Stimulated activated CD4-positive, alpha-beta T cell treated with anti-CD3 and anti-CD28 coated beads, TNF-alpha, amount 100 ng/mL, for 4 hours (primary cell): Measurements from ENCODE around the gene GNL2.
"Not testable (repeated sequence)": the region's sequence is repeated elsewhere in the genome, so short reads cannot be mapped to it uniquely, and the experiment has no call there.

ENCODE experiments used
- DNase-seq, 3 experiments: peaks; one replicate each; pipeline ENCODE4 v3.0.0-alpha.2; 2020; ENCODE audit warnings: low read depth in 3 of 3

Gene GNL2

GRCh38 chr1:37606481-37607263 lies 10.9 kb upstream of the GNL2 start:
- DNase-seq: no peak

- DNase-seq: no peak
Observed at GRCh38 chr1:37605806-37606474, 10.2 kb upstream of the GNL2 start.

GRCh38 chr1:37605061-37605650 lies 9.4 kb upstream of the GNL2 start:
- no peak for DNase-seq

GRCh38 chr1:37602750-37603694 lies 7.3 kb upstream of the GNL2 start:
- DNase-seq: no peak

GRCh38 chr1:37601441-37601840 lies 5.7 kb upstream of the GNL2 start:
- no peak for DNase-seq

GRCh38 chr1:37599940-37600339 lies 4.2 kb upstream of the GNL2 start:
- no peak for DNase-seq

GRCh38 chr1:37596182-37596667 lies 488 bp upstream of the GNL2 start:
- DNase-seq: no peak

- no peak for DNase-seq
Observed at GRCh38 chr1:37593726-37594125, 2.0 kb downstream of the GNL2 start.

- no peak for DNase-seq
Observed at GRCh38 chr1:37588939-37589338, 6.8 kb downstream of the GNL2 start.

- DNase-seq: not testable (repeated sequence)
Observed at GRCh38 chr1:37584544-37584943, 11.2 kb downstream of the GNL2 start.

GRCh38 chr1:37575692-37576091 lies 20.0 kb downstream of the GNL2 start:
- no peak for DNase-seq

GRCh38 chr1:37574834-37575480 lies 20.8 kb downstream of the GNL2 start:
- DNase-seq: no peak

- no peak for DNase-seq
Observed at GRCh38 chr1:37570528-37571334, 25.0 kb downstream of the GNL2 start.

- no peak for DNase-seq
Observed at GRCh38 chr1:37567023-37567422, 28.7 kb downstream of the GNL2 start.

GRCh38 chr1:37564892-37565291 lies 30.8 kb downstream of the GNL2 start:
- DNase-seq: no peak

GRCh38 chr1:37562984-37563383 lies 32.8 kb downstream of the GNL2 start:
- no peak for DNase-seq

GRCh38 chr1:37561133-37562132 lies 34.3 kb downstream of the GNL2 start:
- DNase-seq: no peak

- no peak for DNase-seq
Observed at GRCh38 chr1:37560401-37561132, 35.2 kb downstream of the GNL2 start.
